ENCODE data around the gene MRPL45.

MRPL45 gene

DNA sequence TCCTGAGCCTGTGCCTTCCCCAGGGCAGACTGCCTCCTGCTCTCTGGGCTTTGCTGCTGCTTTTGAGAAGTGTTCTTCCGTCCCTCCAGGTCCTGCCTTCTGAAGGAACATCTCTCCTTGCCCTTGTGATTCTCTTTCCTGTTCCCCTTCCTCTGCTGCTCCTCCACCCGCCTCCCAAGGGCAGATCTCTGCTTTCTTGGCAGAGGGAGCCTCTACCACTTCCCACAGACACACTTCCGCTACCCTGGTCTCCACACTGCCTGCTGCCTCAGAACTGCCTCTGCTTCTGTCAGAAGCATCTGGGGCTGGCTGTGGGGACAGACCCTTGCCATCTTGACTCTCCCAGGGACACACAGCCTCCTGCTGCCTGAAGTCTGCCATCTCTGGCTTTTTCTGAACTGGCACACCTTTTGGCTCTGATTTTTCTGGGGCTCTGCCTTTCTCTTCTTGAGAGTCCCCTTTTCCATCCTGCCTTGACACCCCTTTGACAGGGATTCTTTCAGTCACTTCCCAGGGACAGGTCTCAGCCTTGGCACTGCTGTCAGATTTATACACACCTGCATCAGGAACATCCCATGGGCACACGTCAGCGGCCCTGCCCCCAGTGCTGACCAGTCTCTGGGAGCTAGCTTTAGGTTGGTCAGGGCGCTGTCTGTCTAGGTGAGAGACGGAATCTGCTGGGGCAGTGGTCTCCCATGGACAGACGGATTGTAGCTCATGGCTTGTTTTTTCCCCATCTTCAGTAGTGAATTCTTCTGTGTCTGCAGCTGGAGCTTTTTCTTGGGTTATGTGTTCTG lies 30.2 kb downstream of the MRPL45 start:
- Histone ChIP-seq H3K27me3 (replicated peaks; ENCODE audit: control insufficient read depth, insufficient read depth, low read length) (no peaks in the 10 kb centered on the region), H3K4me3 (replicated peaks; ENCODE audit: low read depth, low read length) (no peak overlapping the region), H3K36me3 (ENCODE audit: control insufficient read depth, insufficient read depth, low read length) (peaks cover 3% of the 10 kb centered on the region)
- no peak for DNase-seq (ENCODE audit: extremely low read depth, insufficient read length)
- TF ChIP-seq, protein P1, sequence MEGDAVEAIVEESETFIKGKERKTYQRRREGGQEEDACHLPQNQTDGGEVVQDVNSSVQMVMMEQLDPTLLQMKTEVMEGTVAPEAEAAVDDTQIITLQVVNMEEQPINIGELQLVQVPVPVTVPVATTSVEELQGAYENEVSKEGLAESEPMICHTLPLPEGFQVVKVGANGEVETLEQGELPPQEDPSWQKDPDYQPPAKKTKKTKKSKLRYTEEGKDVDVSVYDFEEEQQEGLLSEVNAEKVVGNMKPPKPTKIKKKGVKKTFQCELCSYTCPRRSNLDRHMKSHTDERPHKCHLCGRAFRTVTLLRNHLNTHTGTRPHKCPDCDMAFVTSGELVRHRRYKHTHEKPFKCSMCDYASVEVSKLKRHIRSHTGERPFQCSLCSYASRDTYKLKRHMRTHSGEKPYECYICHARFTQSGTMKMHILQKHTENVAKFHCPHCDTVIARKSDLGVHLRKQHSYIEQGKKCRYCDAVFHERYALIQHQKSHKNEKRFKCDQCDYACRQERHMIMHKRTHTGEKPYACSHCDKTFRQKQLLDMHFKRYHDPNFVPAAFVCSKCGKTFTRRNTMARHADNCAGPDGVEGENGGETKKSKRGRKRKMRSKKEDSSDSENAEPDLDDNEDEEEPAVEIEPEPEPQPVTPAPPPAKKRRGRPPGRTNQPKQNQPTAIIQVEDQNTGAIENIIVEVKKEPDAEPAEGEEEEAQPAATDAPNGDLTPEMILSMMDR (IDR thresholded peaks at IDR 0.05; ENCODE audit: insufficient read depth, low read length, poor library complexity, severe bottlenecking) = no peak

DNA sequence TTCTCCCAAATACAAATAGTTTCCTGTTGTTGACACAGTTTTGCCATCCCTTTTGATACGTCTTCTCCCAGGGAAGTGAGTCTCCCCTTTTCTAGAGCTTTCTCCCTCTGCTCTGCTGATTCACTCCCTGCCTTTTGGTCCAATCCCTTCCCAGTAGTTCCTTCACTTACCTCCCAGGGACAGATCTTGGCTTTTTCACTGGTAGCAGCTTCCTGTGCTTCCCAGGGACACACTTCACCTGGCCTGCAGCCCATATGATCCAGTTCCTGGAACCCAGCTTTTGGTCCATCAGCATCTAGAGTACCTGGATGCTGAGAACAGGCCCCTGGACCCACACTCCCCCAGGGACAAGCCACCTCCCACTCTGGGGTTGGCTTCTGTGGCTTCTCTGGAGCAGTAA lies 31.0 kb downstream of the MRPL45 start:
- no peak for DNase-seq (ENCODE audit: extremely low read depth, insufficient read length)
- H3K4me3 ChIP-seq (replicated peaks; ENCODE audit: low read depth, low read length) = no peak overlapping the region
- TF ChIP-seq, protein P1 (IDR thresholded peaks at IDR 0.05; ENCODE audit: insufficient read depth, low read length, poor library complexity, severe bottlenecking) = no peak
- no peaks in the 10 kb centered on the region for H3K27me3 ChIP-seq (replicated peaks; ENCODE audit: control insufficient read depth, insufficient read depth, low read length)
- peaks cover 2% of the 10 kb centered on the region for H3K36me3 ChIP-seq (ENCODE audit: control insufficient read depth, insufficient read depth, low read length)

DNA sequence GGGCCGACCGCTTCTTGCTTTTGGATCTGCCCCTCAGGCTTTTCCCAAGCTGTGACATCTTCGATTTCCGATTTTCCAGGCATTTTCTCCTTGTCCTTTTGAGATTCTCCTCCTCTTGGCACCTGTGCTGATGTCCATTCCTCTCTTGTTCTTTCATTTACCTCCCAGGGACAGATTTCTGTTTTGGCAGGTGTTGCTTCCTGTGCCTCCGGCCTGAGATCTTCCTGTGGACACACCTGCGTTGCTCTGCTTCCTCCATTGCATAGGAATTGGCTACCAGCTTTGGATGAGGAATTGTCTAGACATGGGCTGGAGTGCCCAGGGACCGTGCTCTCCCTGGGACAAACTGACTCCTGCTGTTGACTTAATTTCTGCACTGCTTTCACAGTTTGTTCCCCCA lies 31.7 kb downstream of the MRPL45 start:
- TF ChIP-seq, protein P1 (IDR thresholded peaks at IDR 0.05; ENCODE audit: insufficient read depth, low read length, poor library complexity, severe bottlenecking) = no peak
- H3K36me3 ChIP-seq (ENCODE audit: control insufficient read depth, insufficient read depth, low read length) = peaks cover 2% of the 10 kb centered on the region
- no peak overlapping the region for H3K4me3 ChIP-seq (replicated peaks; ENCODE audit: low read depth, low read length)
- DNase-seq (ENCODE audit: extremely low read depth, insufficient read length) = no peak
- no peaks in the 10 kb centered on the region; the same call in 1 of the 2 replicates for H3K27me3 ChIP-seq (replicated peaks; ENCODE audit: control insufficient read depth, insufficient read depth, low read length)

DNA sequence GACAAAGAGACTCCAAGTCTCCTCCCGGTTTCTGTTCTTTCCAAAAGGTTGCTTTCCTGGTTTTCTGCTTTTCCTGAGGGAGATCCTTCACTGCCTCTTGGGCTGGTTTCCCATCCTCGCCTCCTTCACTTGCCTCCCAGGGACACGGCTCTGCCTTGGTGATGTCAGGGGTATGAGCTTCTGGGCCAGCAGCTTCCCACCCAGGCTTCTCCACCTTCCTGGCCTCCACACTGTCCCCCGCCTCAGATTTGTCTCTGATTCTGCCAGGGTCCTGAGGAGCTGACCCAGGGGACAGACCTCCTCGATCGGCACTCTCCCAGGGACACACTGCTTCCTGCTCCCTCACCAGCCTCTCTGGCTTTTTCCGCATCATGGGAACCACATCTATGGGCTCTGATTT lies 32.3 kb downstream of the MRPL45 start:
- TF ChIP-seq, protein P1 (IDR thresholded peaks at IDR 0.05; ENCODE audit: insufficient read depth, low read length, poor library complexity, severe bottlenecking) = no peak
- H3K36me3 ChIP-seq (ENCODE audit: control insufficient read depth, insufficient read depth, low read length) = no peaks in the 10 kb centered on the region
- H3K4me3 ChIP-seq (replicated peaks; ENCODE audit: low read depth, low read length) = no peak overlapping the region
- DNase-seq (ENCODE audit: extremely low read depth, insufficient read length) = no peak
- no peaks in the 10 kb centered on the region; the same call in 1 of the 2 replicates for H3K27me3 ChIP-seq (replicated peaks; ENCODE audit: control insufficient read depth, insufficient read depth, low read length)

DNA sequence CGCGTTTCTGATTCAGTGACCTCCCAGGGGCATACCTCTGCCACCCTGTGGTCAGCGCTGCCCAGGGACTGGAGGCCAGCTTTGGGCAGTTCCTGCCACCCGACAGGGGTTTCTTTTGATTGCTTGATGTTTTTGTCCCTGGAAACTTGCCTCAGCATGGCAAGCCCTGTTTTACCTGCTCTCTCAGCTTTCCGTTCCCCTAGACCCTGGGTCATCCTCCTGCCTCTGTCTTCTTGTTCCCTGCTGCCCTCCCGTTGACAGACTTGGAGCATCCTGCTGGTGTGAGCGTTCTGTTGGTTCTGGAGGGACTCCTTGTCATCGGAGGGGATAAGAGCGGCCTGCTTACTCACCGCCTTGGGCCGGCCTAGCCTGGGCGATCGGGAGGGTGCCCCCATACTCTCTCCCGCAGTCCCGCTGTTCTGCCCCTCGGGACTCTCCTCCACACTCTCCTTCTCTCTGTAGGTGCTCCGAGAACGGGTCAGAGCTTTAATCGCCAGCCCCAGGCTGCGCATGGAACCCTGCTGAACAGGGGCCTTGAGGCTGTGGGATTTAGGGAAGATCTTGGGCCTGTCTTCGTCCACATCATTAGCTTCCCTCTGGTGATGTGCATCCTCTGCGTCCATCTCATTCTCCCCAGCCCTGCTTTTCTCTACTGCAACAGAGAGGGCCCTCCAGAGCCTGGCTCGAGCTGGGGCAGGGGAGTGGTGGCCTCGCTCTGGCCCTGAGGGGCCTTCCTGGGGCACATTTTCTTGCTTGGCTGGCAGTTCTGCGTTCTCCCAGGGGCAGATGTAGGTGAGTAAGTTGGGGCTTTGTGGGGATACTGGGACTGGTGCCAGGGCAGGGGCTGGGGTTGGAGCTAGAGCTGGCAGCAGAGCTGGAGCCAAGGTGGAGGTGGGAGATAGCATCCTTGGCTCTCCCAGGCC lies 33.1 kb downstream of the MRPL45 start:
- H3K27me3 ChIP-seq (replicated peaks; ENCODE audit: control insufficient read depth, insufficient read depth, low read length) = no peaks in the 10 kb centered on the region; the same call in 1 of the 2 replicates

More for the DNA sequence above, 33.1 kb downstream of the MRPL45 start:
- DNase-seq (ENCODE audit: extremely low read depth, insufficient read length) = no peak
- TF ChIP-seq, protein P1 (IDR thresholded peaks at IDR 0.05; ENCODE audit: insufficient read depth, low read length, poor library complexity, severe bottlenecking) = no peak
- Histone ChIP-seq H3K36me3 (ENCODE audit: control insufficient read depth, insufficient read depth, low read length) (no peaks in the 10 kb centered on the region), H3K4me3 (replicated peaks; ENCODE audit: low read depth, low read length) (no peak overlapping the region)

Measured in GM06990 (cell line).